ENCODE data around the gene NELFB. TPM values are rescaled to one million over a fixed set of nuclear protein-coding genes. Genes with fewer than 3 reads are reported as not detected.
A peak's percentile ranks its signal among the peaks of the same experiment; 100 is the strongest.

Gene NELFB
- total and polyA plus RNA-seq, 9 of the 15 experiments (the other 6 are each of a cell fraction or from before 2014, with no cell fraction given): 0.24 to 84.0 (median 29.7) TPM

DNA sequence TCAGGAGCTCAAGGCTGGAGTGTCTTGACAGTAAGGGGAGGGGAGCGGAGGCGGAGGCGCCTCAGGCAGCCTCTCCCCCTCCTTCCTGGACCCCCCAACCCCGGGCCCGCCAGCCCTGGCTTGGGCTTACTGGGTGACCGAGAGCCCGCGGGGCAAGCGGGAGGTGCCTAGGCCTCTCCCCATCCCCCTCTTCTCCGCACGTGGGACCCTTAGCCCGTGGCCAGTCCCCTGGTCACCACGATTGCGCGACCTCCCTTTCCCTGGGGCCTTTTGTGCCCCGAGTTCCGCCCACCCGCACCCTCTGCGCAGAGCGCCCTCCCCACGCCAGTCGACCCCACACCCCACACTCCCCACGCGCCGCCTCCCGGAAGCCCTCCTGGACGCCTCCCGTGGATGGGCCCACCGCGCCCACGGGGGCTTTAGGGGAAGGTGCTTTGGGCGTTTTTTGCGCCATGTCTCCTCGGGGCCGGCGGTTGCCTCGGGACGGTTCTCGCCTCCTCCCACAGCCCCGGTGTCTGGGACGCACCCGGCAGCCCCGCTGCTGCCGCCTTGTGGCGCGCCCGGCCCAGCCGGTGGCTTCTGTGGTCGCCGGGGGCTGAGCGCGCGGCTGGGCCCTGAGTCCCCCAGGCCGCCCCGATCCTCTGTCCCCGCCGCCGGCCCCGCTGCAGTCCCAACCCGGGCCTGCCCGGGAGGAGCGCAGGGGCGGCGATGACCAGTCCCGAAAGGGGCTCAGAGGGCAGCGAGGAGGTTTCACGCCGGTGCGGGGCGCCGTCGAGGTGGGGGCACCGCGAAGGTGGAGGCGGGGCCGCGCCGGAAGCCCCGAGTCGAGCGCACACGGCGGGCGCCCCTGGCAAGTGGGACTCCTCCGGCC, 25.6 kb downstream of the NELFB start:
- no peak for ATAC-seq
- intact Hi-C loops (cut with micrococcal nuclease): no loop called here
- Histone ChIP-seq H3K27ac (ENCODE audit: extremely low read depth, low read depth, low read length) (no peak overlapping the region), H3K4me2 (ENCODE audit: insufficient read depth, low read length) (no peak overlapping the region), H3K9me3 (replicated peaks; ENCODE audit: control insufficient read depth, insufficient read depth, low read depth, low read length) (no peaks in the 10 kb centered on the region), H3K4me1 (replicated peaks in 1 of 2; ENCODE audit: control insufficient read depth in 2 of 2, insufficient read depth in 2 of 2, low read length in 2 of 2) (peaks cover 16 to 62% of the 10 kb centered on the region in 2 experiments), H3K9me1 (ENCODE audit: control insufficient read depth, insufficient read depth, low read length) (no peaks in the 10 kb centered on the region), H3K79me2 (ENCODE audit: control insufficient read depth, insufficient read depth, low read length) (peaks cover 37% of the 10 kb centered on the region), H4K20me1 (replicated peaks; ENCODE audit: control insufficient read depth, insufficient read depth, low read length) (no peaks in the 10 kb centered on the region), H3K27me3 (ENCODE audit: control insufficient read depth in 2 of 2, insufficient read depth in 2 of 2, low read length in 2 of 2) (no peaks in the 10 kb centered on the region), H2AFZ (ENCODE audit: low read depth, low read length) (no peak overlapping the region), H3K9ac (ENCODE audit: insufficient read depth in 1 of 2, low read depth in 2 of 2, low read length in 2 of 2) (peak overlapping the region in 1 of 2 experiments; percentile 58; a peak in 1 of 4 replicates), H3K36me3 (ENCODE audit: control insufficient read depth, insufficient read depth, low read length) (peaks cover 44% of the 10 kb centered on the region; the same call in 1 of the 3 replicates), H3K4me3 (no peak overlapping the region)
- BruUV-seq (replicated peaks): no TSS peak
- in situ Hi-C loops (cut with MboI): no loop called here
- no peak for DNase-seq (ENCODE audit: extremely low read depth in 1 of 4, low spot score in 3 of 4)
- POLR2A ChIA-PET: no interaction called here
- CTCF ChIA-PET (ENCODE audit: low intra/inter-chr PET ratio): no interaction called here
- WGBS (ENCODE audit: insufficient coverage, low coverage, missing lambda C conversion rate): over 99% methylated on average over 21 of the region's 85 CpGs
- FAIRE-seq: no peak
- no peak for TF ChIP-seq SOX6 (IDR thresholded peaks at IDR 0.05)
- no peak for TF ChIP-seq GABPB2 (CRISPR knock-in tag; conservative IDR thresholded peaks at IDR 0.05)
- TF ChIP-seq FIP1L1 (IDR thresholded peaks at IDR 0.05; ENCODE audit: low read depth, low read length, poor library complexity, severe bottlenecking): peak; percentile 25
- peak; percentile 47 for TF ChIP-seq RBM22 (IDR thresholded peaks at IDR 0.05; ENCODE audit: low read depth, low read length, poor library complexity, severe bottlenecking)
- no peak for TF ChIP-seq HMG20A (CRISPR knock-in tag; conservative IDR thresholded peaks at IDR 0.05)
- TF ChIP-seq ETV5 (CRISPR knock-in tag; IDR thresholded peaks at IDR 0.05; ENCODE audit: low read depth): no peak
- TF ChIP-seq SMARCB1 (IDR thresholded peaks at IDR 0.05; ENCODE audit: insufficient read length, low read depth): no peak
- TF ChIP-seq GATAD2A (IDR thresholded peaks at IDR 0.05): no peak
- no peak for TF ChIP-seq ARID1B (IDR thresholded peaks at IDR 0.05)
- TF ChIP-seq BRCA1 (IDR thresholded peaks at IDR 0.05): no peak
- no peak for TF ChIP-seq BRCA1 (CRISPR knock-in tag; IDR thresholded peaks at IDR 0.05)
- TF ChIP-seq, protein P1, sequence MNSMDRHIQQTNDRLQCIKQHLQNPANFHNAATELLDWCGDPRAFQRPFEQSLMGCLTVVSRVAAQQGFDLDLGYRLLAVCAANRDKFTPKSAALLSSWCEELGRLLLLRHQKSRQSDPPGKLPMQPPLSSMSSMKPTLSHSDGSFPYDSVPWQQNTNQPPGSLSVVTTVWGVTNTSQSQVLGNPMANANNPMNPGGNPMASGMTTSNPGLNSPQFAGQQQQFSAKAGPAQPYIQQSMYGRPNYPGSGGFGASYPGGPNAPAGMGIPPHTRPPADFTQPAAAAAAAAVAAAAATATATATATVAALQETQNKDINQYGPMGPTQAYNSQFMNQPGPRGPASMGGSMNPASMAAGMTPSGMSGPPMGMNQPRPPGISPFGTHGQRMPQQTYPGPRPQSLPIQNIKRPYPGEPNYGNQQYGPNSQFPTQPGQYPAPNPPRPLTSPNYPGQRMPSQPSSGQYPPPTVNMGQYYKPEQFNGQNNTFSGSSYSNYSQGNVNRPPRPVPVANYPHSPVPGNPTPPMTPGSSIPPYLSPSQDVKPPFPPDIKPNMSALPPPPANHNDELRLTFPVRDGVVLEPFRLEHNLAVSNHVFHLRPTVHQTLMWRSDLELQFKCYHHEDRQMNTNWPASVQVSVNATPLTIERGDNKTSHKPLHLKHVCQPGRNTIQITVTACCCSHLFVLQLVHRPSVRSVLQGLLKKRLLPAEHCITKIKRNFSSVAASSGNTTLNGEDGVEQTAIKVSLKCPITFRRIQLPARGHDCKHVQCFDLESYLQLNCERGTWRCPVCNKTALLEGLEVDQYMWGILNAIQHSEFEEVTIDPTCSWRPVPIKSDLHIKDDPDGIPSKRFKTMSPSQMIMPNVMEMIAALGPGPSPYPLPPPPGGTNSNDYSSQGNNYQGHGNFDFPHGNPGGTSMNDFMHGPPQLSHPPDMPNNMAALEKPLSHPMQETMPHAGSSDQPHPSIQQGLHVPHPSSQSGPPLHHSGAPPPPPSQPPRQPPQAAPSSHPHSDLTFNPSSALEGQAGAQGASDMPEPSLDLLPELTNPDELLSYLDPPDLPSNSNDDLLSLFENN (IDR thresholded peaks at IDR 0.05; ENCODE audit: low read depth in 2 of 2, low read length in 2 of 2): no peak
- TF ChIP-seq ZNF507 (tag; conservative IDR thresholded peaks at IDR 0.05): no peak
- no peak for TF ChIP-seq ZNF23 (CRISPR knock-in tag; IDR thresholded peaks at IDR 0.05)
